Trophoblast cell (in vitro differentiated cells and primary cell): Measurements from ENCODE around the gene GNGT2.

Experiments used
- DNase-seq, 2 donors: peaks; one replicate each; pipeline ENCODE4 v3.0.0-alpha.2; 2016
- H2AFZ ChIP-seq: 2 replicates; pipeline ENCODE4 v1.6.1; 2013; ENCODE audit warnings: low read length, moderate library complexity, mild to moderate bottlenecking; ENCODE audit not compliant: insufficient read depth, poor library complexity
- H2AK5ac ChIP-seq: 2 replicates; pipeline ENCODE4 v1.6.1; 2013; ENCODE audit warnings: mild to moderate bottlenecking, low read length
- H2BK120ac ChIP-seq: 2 replicates; pipeline ENCODE4 v1.6.1; 2013; ENCODE audit warnings: low read length, mild to moderate bottlenecking, moderate library complexity; ENCODE audit not compliant: insufficient read depth, poor library complexity
- H2BK12ac ChIP-seq: 2 replicates; pipeline ENCODE4 v1.6.1; 2013; ENCODE audit warnings: mild to moderate bottlenecking, low read length, moderate library complexity
- H2BK5ac ChIP-seq: 2 replicates; pipeline ENCODE4 v1.6.1; 2013; ENCODE audit warnings: low read length, low read depth, moderate library complexity, mild to moderate bottlenecking; ENCODE audit not compliant: poor library complexity
- H3K14ac ChIP-seq: 2 replicates; pipeline ENCODE4 v1.6.1; 2013; ENCODE audit warnings: mild to moderate bottlenecking, low read length
- H3K18ac ChIP-seq: 2 replicates; pipeline ENCODE4 v1.6.1; 2013; ENCODE audit warnings: mild to moderate bottlenecking, low read length
- H3K23ac ChIP-seq: 2 replicates; pipeline ENCODE4 v1.6.1; 2013; ENCODE audit warnings: low read length
- H3K27ac ChIP-seq: 2 replicates; pipeline ENCODE4 v1.5.1; 2013; ENCODE audit warnings: low read depth, mild to moderate bottlenecking, inconsistent platforms, low read length, moderate library complexity
- H3K27me3 ChIP-seq: 2 replicates; pipeline ENCODE4 v1.6.1; 2013; ENCODE audit warnings: inconsistent platforms, mild to moderate bottlenecking, low read length, moderate library complexity; ENCODE audit not compliant: insufficient read depth
- H3K36me3 ChIP-seq, 2 experiments: 1 replicate in 1 of 2; 2 replicates in 1 of 2; pipeline ENCODE4 v1.6.1; 2013; ENCODE audit warnings: low read length in 2 of 2, mild to moderate bottlenecking in 2 of 2, moderate library complexity in 1 of 2; ENCODE audit not compliant: insufficient read depth in 2 of 2, control insufficient read depth in 1 of 2
- H3K4ac ChIP-seq: 2 replicates; pipeline ENCODE4 v1.6.1; 2013; ENCODE audit warnings: low read depth, mild to moderate bottlenecking, low read length, moderate library complexity
- H3K4me1 ChIP-seq, 2 experiments: 1 replicate in 1 of 2; 2 replicates in 1 of 2; pipeline ENCODE4 v1.6.1; 2013; ENCODE audit warnings: low read length in 2 of 2, mild to moderate bottlenecking in 2 of 2, moderate library complexity in 1 of 2; ENCODE audit not compliant: insufficient read depth in 2 of 2, control insufficient read depth in 1 of 2
- H3K4me2 ChIP-seq: 2 replicates; pipeline ENCODE4 v1.6.1; 2013; ENCODE audit warnings: inconsistent platforms, mild to moderate bottlenecking, low read length, moderate library complexity
- H3K4me3 ChIP-seq: 2 replicates; pipeline ENCODE4 v1.5.1; 2013; ENCODE audit warnings: mild to moderate bottlenecking, low read depth, low read length, inconsistent platforms
- H3K79me1 ChIP-seq: one replicate; pipeline ENCODE4 v1.6.1; 2013; ENCODE audit warnings: low read length
- H3K79me2 ChIP-seq: 2 replicates; pipeline ENCODE4 v1.6.1; 2013; ENCODE audit warnings: low read length, mild to moderate bottlenecking; ENCODE audit not compliant: control insufficient read depth, insufficient read depth, poor library complexity
- H3K9ac ChIP-seq: 2 replicates; pipeline ENCODE4 v1.6.1; 2013; ENCODE audit warnings: mild to moderate bottlenecking, low read length
- H3K9me3 ChIP-seq: 2 replicates; pipeline ENCODE4 v1.6.1; 2013; ENCODE audit warnings: low read depth, mild to moderate bottlenecking, control low read depth, inconsistent platforms, low read length; ENCODE audit not compliant: insufficient read depth
- H4K12ac ChIP-seq: 2 replicates; pipeline ENCODE4 v1.6.1; 2013; ENCODE audit warnings: low read depth, mild to moderate bottlenecking, low read length, moderate library complexity
- H4K8ac ChIP-seq: 2 replicates; pipeline ENCODE4 v1.6.1; 2013; ENCODE audit warnings: low read depth, mild to moderate bottlenecking, low read length, moderate library complexity
- H4K91ac ChIP-seq: one replicate; pipeline ENCODE4 v1.6.1; 2013; ENCODE audit warnings: low read depth, mild to moderate bottlenecking, low read length, moderate library complexity
- WGBS: extraction: QIAGEN DNeasy Blood & Tissue Kit; methylation state at CpG from one replicate; pipeline ENCODE4 v1.1.7; 2013; ENCODE audit warnings: missing lambda C conversion rate; ENCODE audit not compliant: insufficient read length, insufficient coverage; ENCODE audit errors: extremely low coverage; 5-methylcytosine and 5-hydroxymethylcytosine counted together

GNGT2 gene

GRCh38 chr17:49254066-49254465 is 43.7 kb upstream of the GNGT2 start:
- Histone ChIP-seq H3K14ac (no peak overlapping the region), H4K91ac (no peak overlapping the region), H3K9me3 (no peaks in the 10 kb centered on the region), H3K27ac (no peak overlapping the region), H4K12ac (no peak overlapping the region), H2BK5ac (no peak overlapping the region), H3K4me1 (peaks cover 3 to 7% of the 10 kb centered on the region in 2 experiments), H3K9ac (no peak overlapping the region), H3K4ac (no peak overlapping the region), H2AFZ (no peak overlapping the region), H3K36me3 (no peaks in the 10 kb centered on the region), H2BK120ac (no peak overlapping the region), H2AK5ac (no peak overlapping the region), H3K23ac (no peak overlapping the region), H2BK12ac (no peak overlapping the region), H3K18ac (no peak overlapping the region), H3K4me3 (no peak overlapping the region), H4K8ac (no peak overlapping the region), H3K79me2 (no peaks in the 10 kb centered on the region), H3K27me3 (no peaks in the 10 kb centered on the region), H3K79me1 (peaks cover 3% of the 10 kb centered on the region), H3K4me2 (no peak overlapping the region)
- no CpG with 5 or more reads among the region's 4 CpGs for WGBS
- DNase-seq = no peak

GRCh38 chr17:49252148-49252695 is 41.8 kb upstream of the GNGT2 start:
- H2AK5ac ChIP-seq = no peak overlapping the region
- peak overlapping the region; percentile 5 for H3K18ac ChIP-seq
- no CpG with 5 or more reads among the region's 6 CpGs for WGBS
- no peaks in the 10 kb centered on the region for H3K36me3 ChIP-seq
- H4K12ac ChIP-seq = no peak overlapping the region
- no peak overlapping the region for H2BK5ac ChIP-seq
- no peak overlapping the region for H3K4me3 ChIP-seq
- H3K27me3 ChIP-seq = no peaks in the 10 kb centered on the region
- no peak overlapping the region for H3K9ac ChIP-seq
- peak overlapping the region; percentile 58 for H2BK120ac ChIP-seq
- peak overlapping the region; percentile 30 for H2BK12ac ChIP-seq
- H3K79me2 ChIP-seq = no peaks in the 10 kb centered on the region
- peaks cover 3% of the 10 kb centered on the region in 2 experiments for H3K4me1 ChIP-seq
- H3K27ac ChIP-seq = no peak overlapping the region
- DNase-seq = peak; percentile 51 to 62
- H4K8ac ChIP-seq = no peak overlapping the region
- peaks cover 3% of the 10 kb centered on the region for H3K79me1 ChIP-seq
- H3K4me2 ChIP-seq = no peak overlapping the region
- H2AFZ ChIP-seq = no peak overlapping the region
- no peak overlapping the region for H3K4ac ChIP-seq
- no peak overlapping the region for H3K23ac ChIP-seq
- no peaks in the 10 kb centered on the region for H3K9me3 ChIP-seq
- H4K91ac ChIP-seq = peak overlapping the region; percentile 47
- H3K14ac ChIP-seq = no peak overlapping the region

- WGBS = no CpG with 5 or more reads among the region's 12 CpGs
- H3K79me1 ChIP-seq = peaks cover 3% of the 10 kb centered on the region
- H3K4me3 ChIP-seq = no peak overlapping the region
- no peaks in the 10 kb centered on the region for H3K36me3 ChIP-seq
- no peaks in the 10 kb centered on the region for H3K79me2 ChIP-seq
- no peak overlapping the region for H4K8ac ChIP-seq
- H2BK120ac ChIP-seq = peak overlapping the region; percentile 40
- no peak overlapping the region for H3K9ac ChIP-seq
- no peak overlapping the region for H2BK12ac ChIP-seq
- no peak overlapping the region for H2AFZ ChIP-seq
- no peak overlapping the region for H4K91ac ChIP-seq
- H3K4me2 ChIP-seq = no peak overlapping the region
- H3K27ac ChIP-seq = no peak overlapping the region
- no peak overlapping the region for H3K18ac ChIP-seq
- no peak overlapping the region for H2BK5ac ChIP-seq
- H4K12ac ChIP-seq = no peak overlapping the region
- no peak overlapping the region for H3K4ac ChIP-seq
- H3K9me3 ChIP-seq = no peaks in the 10 kb centered on the region
- no peak overlapping the region for H3K23ac ChIP-seq
- peak; percentile 68 to 69 for DNase-seq
- H3K27me3 ChIP-seq = no peaks in the 10 kb centered on the region
- peaks cover 0 to 3% of the 10 kb centered on the region in 2 experiments for H3K4me1 ChIP-seq
- H3K14ac ChIP-seq = no peak overlapping the region
- H2AK5ac ChIP-seq = no peak overlapping the region
These were observed 39.6 kb upstream of the GNGT2 start for GRCh38 chr17:49249890-49250522.

- peak overlapping the region; percentile 30 for H2BK120ac ChIP-seq
- no peak overlapping the region for H3K4me3 ChIP-seq
- H3K4ac ChIP-seq = no peak overlapping the region
- peak overlapping the region; percentile 21 for H4K91ac ChIP-seq
- peak overlapping the region; percentile 33 for H2BK5ac ChIP-seq
- no peak overlapping the region for H4K12ac ChIP-seq
- no peak overlapping the region for H3K23ac ChIP-seq
- H2AK5ac ChIP-seq = no peak overlapping the region
- no peak overlapping the region for H3K9ac ChIP-seq
- no peak overlapping the region for H3K4me2 ChIP-seq
- H3K27ac ChIP-seq = no peak overlapping the region
- no CpG with 5 or more reads among the region's 10 CpGs for WGBS
- H3K9me3 ChIP-seq = no peaks in the 10 kb centered on the region
- H4K8ac ChIP-seq = no peak overlapping the region
- peak in 1 of 2 donors; percentile 47 for DNase-seq
- no peaks in the 10 kb centered on the region for H3K27me3 ChIP-seq
- peak overlapping the region; percentile 11 for H3K14ac ChIP-seq
- no peak overlapping the region for H2AFZ ChIP-seq
- H3K4me1 ChIP-seq = peaks cover 0 to 3% of the 10 kb centered on the region in 2 experiments
- H3K36me3 ChIP-seq = no peaks in the 10 kb centered on the region
- no peak overlapping the region for H3K18ac ChIP-seq
- H3K79me2 ChIP-seq = no peaks in the 10 kb centered on the region
- peak overlapping the region; percentile 45 for H2BK12ac ChIP-seq
- peaks cover 3% of the 10 kb centered on the region for H3K79me1 ChIP-seq
These were observed 39.0 kb upstream of the GNGT2 start for GRCh38 chr17:49249292-49249794.
